Astrocyte of the cerebellum (primary cell): ENCODE measurements around the gene LPXN.

ENCODE experiments used
- DNase-seq: peaks from one replicate; pipeline ENCODE4 v3.0.0-alpha.2; 2011; ENCODE audit warnings: low read depth
- H3K4me3 ChIP-seq: 2 replicates; pipeline ENCODE4 v1.5.1; 2011; ENCODE audit warnings: mild to moderate bottlenecking, low read depth, low read length, moderate library complexity
- CTCF ChIP-seq: IDR thresholded peaks from 2 replicates; pipeline ENCODE4 v1.5.1; 2012; ENCODE audit warnings: low read length, low read depth, moderate library complexity, mild to moderate bottlenecking; ENCODE audit errors: missing control alignments
- in situ Hi-C: cut with HindIII; loops from 2 replicates; pipeline ENCODE4 v1.10.0; 2017; ENCODE audit warnings: low sequenced_read_pairs

The LPXN gene

DNA sequence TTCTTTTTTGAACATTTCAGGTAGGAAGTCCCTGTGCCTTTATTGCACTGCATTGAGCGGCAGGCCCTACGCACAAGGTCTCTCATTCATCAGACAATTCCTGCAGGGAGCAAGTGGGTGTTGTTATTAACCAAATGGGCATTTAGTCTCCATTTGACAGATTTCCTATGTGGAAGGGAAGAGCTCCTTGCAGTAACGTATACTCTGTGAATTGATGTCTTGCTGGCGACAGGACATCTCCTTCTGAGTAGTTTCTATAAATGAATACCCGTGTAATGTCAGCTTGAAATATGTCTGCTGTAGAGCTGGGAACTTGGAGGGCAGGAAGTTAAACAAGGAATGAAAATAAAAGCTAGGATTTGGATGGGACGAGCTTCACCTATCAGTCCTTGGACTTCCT, 71.4 kb downstream of the LPXN start:
- no peak for TF ChIP-seq CTCF
- H3K4me3 ChIP-seq: no peak overlapping the region
- in situ Hi-C loops: loop anchor here (25.0 kb wide), 1 partner anchor 692 kb away; no protein-coding TSS in a partner anchor
- DNase-seq: no peak

DNA sequence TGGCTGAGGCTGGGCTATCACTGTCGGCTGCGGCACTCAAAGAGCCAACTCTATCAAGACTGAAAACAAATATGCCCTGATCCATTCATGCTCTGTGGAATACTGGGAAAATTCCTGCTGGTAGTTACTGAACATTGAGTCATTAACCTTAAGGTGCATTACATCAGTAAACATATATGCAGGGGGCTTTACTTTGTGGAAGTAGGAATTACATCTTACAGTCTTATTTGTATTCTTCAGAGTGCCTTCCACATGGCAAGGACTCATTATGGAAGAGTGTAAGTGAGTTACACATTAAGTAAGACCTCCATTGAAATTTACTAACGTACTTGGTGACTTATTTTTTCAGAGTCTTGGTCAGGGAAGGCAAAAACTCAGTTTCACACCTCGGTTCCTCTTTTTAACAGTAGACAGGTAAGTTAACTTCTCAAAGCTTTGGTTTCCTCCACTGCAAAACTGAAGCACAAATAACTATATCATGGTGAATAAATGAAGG, 72.2 kb downstream of the LPXN start:
- TF ChIP-seq CTCF: no peak
- DNase-seq: no peak
- in situ Hi-C loops: loop anchor here (25.0 kb wide), 1 partner anchor 691 kb away; no protein-coding TSS in a partner anchor
- H3K4me3 ChIP-seq: no peak overlapping the region

DNA sequence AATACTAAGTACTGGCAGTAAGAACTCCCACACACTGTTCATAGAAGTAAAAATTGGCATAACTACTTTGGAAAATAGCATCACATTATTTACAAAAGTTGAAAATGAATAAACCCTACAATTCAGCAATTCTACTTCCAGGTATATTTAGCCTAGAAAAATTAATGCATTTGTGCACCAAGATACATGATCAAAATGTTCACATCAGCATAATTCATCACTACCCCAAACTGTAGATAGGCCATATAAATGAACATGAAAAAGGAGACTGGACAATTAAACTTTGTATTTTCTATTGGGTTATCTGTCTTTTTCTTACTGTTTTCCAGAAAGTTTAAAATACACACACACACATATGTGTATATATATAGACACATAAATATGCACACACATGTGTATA, 73.7 kb downstream of the LPXN start:
- no peak for DNase-seq
- H3K4me3 ChIP-seq: no peak overlapping the region
- TF ChIP-seq CTCF: no peak
- in situ Hi-C loops: loop anchor here (25.0 kb wide), 1 partner anchor 690 kb away; no protein-coding TSS in a partner anchor

DNA sequence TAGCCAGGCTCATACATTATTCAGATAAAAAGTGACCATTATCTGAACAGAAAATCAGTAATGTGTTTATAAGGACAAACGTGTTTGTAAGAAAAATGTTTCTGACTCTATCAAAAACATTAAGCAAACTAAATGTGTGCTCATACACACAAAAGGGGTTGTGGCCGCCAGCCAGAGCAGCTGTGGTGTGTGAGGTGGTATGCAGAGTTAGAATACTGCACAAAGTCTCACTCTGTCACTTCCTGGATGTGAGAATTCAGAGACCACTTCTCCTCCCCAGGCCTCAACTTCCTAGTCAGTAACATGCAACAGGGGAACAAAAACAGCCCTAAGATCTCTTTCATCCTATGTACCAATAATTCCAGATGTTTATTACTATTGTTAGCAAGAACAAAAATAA, 77.2 kb downstream of the LPXN start:
- no peak overlapping the region for H3K4me3 ChIP-seq
- no peak for TF ChIP-seq CTCF
- DNase-seq: no peak
- in situ Hi-C loops: no loop called here

- TF ChIP-seq CTCF: no peak
- no peak overlapping the region for H3K4me3 ChIP-seq
- no peak for DNase-seq
- in situ Hi-C loops: no loop called here
These were observed 77.7 kb downstream of the LPXN start for GRCh38 chr11:58497951-58498350.

DNA sequence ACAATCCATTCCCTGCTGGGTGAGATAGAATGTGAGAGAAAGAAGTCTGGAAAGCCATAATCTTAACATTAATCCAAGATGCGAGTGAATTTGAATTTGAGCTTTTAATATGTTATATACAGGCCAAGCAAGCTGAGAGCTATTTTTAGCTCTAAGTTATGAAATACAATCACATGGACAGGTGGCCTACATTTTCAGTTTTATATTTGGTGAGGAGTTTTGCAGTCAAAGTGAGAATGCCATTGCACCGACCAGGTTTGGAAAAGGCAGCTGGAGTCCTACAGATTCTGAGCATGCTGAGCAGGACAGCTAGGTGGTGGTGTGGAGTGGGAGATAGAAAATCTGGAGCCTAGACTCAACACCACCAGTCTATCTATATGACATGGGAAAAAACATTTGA, 79.8 kb downstream of the LPXN start:
- in situ Hi-C loops: no loop called here
- TF ChIP-seq CTCF: no peak
- no peak for DNase-seq

More for the DNA sequence above, 79.8 kb downstream of the LPXN start:
- no peak overlapping the region for H3K4me3 ChIP-seq
